ENCODE data around the gene PCDH9.
"Not testable (repeated sequence)": the region's sequence is repeated elsewhere in the genome, so short reads cannot be mapped to it uniquely, and the experiment has no call there.

Gene PCDH9

GRCh38 chr13:66659701-66660467 lies 570.3 kb downstream of the PCDH9 start:
- no peak for DNase-seq (ENCODE audit: low read depth in 2 of 2)

GRCh38 chr13:66659286-66659685 lies 570.9 kb downstream of the PCDH9 start:
- DNase-seq (ENCODE audit: low read depth in 2 of 2): no peak

- no peak for DNase-seq (ENCODE audit: low read depth in 2 of 2)
These were observed 572.8 kb downstream of the PCDH9 start for GRCh38 chr13:66657165-66657881.

GRCh38 chr13:66655847-66656454 lies 574.2 kb downstream of the PCDH9 start:
- DNase-seq (ENCODE audit: low read depth in 2 of 2): no peak

- no peak for DNase-seq (ENCODE audit: low read depth in 2 of 2)
These were observed 585.2 kb downstream of the PCDH9 start for GRCh38 chr13:66644855-66645460.

- no peak for DNase-seq (ENCODE audit: low read depth in 2 of 2)
These were observed 589.9 kb downstream of the PCDH9 start for GRCh38 chr13:66640231-66640630.

- DNase-seq (ENCODE audit: low read depth in 2 of 2): no peak
These were observed 591.1 kb downstream of the PCDH9 start for GRCh38 chr13:66639044-66639443.

GRCh38 chr13:66635526-66635925 lies 594.6 kb downstream of the PCDH9 start:
- DNase-seq (ENCODE audit: low read depth in 2 of 2): no peak

GRCh38 chr13:66634384-66634783 lies 595.8 kb downstream of the PCDH9 start:
- DNase-seq (ENCODE audit: low read depth in 2 of 2): no peak

GRCh38 chr13:66627512-66627911 lies 602.6 kb downstream of the PCDH9 start:
- DNase-seq (ENCODE audit: low read depth in 2 of 2): no peak

- no peak for DNase-seq (ENCODE audit: low read depth in 2 of 2)
These were observed 605.8 kb downstream of the PCDH9 start for GRCh38 chr13:66624302-66624701.

GRCh38 chr13:66623129-66623820 lies 606.9 kb downstream of the PCDH9 start:
- DNase-seq (ENCODE audit: low read depth in 2 of 2): no peak

GRCh38 chr13:66621906-66622447 lies 608.2 kb downstream of the PCDH9 start:
- not testable (repeated sequence) for DNase-seq (ENCODE audit: low read depth in 2 of 2)

GRCh38 chr13:66618702-66619101 lies 611.4 kb downstream of the PCDH9 start:
- DNase-seq (ENCODE audit: low read depth in 2 of 2): no peak

GRCh38 chr13:66617786-66618185 lies 612.4 kb downstream of the PCDH9 start:
- DNase-seq (ENCODE audit: low read depth in 2 of 2): no peak

- DNase-seq (ENCODE audit: low read depth in 2 of 2): no peak
These were observed 617.2 kb downstream of the PCDH9 start for GRCh38 chr13:66612983-66613382.

GRCh38 chr13:66586489-66586888 lies 643.6 kb downstream of the PCDH9 start:
- DNase-seq (ENCODE audit: low read depth in 2 of 2): no peak

GRCh38 chr13:66585669-66586203 lies 644.4 kb downstream of the PCDH9 start:
- no peak for DNase-seq (ENCODE audit: low read depth in 2 of 2)

GRCh38 chr13:66581675-66582074 lies 648.5 kb downstream of the PCDH9 start:
- no peak for DNase-seq (ENCODE audit: low read depth in 2 of 2)

- no peak for DNase-seq (ENCODE audit: low read depth in 2 of 2)
These were observed 651.8 kb downstream of the PCDH9 start for GRCh38 chr13:66578305-66578704.

GRCh38 chr13:66577358-66577757 lies 652.8 kb downstream of the PCDH9 start:
- DNase-seq (ENCODE audit: low read depth in 2 of 2): no peak
